HEK293T (cell line): ENCODE results near the gene DDX18.

Source experiments
- ARNT ChIP-seq: fragments of 450-650 bp; IDR thresholded peaks from 2 replicates; pipeline ENCODE4 v1.6.1; 2017; ENCODE audit warnings: mild to moderate bottlenecking
- BHLHE40 ChIP-seq: fragments of 450-650 bp; IDR thresholded peaks from 2 replicates; pipeline ENCODE4 v1.6.1; 2016; ENCODE audit warnings: mild to moderate bottlenecking, moderate library complexity, borderline replicate concordance
- CTBP1 ChIP-seq: fragments of 450-650 bp; IDR thresholded peaks from 2 replicates; pipeline ENCODE4 v1.6.1; 2016; ENCODE audit warnings: borderline replicate concordance
- FOXA1 ChIP-seq: fragments of 450-650 bp; IDR thresholded peaks from 2 replicates; pipeline ENCODE4 v1.6.1; 2016; ENCODE audit warnings: mild to moderate bottlenecking
- FOXK2 ChIP-seq: fragments of 450-650 bp; IDR thresholded peaks from 2 replicates; pipeline ENCODE4 v1.6.1; 2016; ENCODE audit warnings: mild to moderate bottlenecking
- HDGF ChIP-seq: fragments of 450-650 bp; IDR thresholded peaks from 2 replicates; pipeline ENCODE4 v1.6.1; 2017; ENCODE audit warnings: antibody characterized with exemption, borderline replicate concordance
- L3MBTL2 ChIP-seq: fragments of 450-650 bp; conservative IDR thresholded peaks from 2 replicates; pipeline ENCODE4 v1.6.1; 2016; ENCODE audit warnings: mild to moderate bottlenecking
- NFRKB ChIP-seq: fragments of 450-650 bp; IDR thresholded peaks from 2 replicates; pipeline ENCODE4 v1.6.1; 2016; ENCODE audit warnings: mild to moderate bottlenecking, moderate library complexity
- PKNOX1 ChIP-seq: fragments of 450-650 bp; IDR thresholded peaks from 2 replicates; pipeline ENCODE4 v1.6.1; 2016
- SP1 ChIP-seq: fragments of 450-650 bp; IDR thresholded peaks from 2 replicates; pipeline ENCODE4 v1.6.1; 2017
- SUZ12 ChIP-seq: fragments of 450-650 bp; IDR thresholded peaks from 2 replicates; pipeline ENCODE4 v1.6.1; 2016; ENCODE audit warnings: mild to moderate bottlenecking
- TARDBP ChIP-seq: fragments of 450-650 bp; IDR thresholded peaks from 2 replicates; pipeline ENCODE4 v1.6.1; 2016
- ZNF384 ChIP-seq: fragments of 450-650 bp; IDR thresholded peaks from 2 replicates; pipeline ENCODE4 v1.6.1; 2016

- TF ChIP-seq ARNT (no peak), SUZ12 (no peak), PKNOX1 (no peak), BHLHE40 (peak; percentile 52; the same call in 1 of the 2 replicates), NFRKB (no peak), CTBP1 (peak; percentile 47; the same call in 1 of the 2 replicates), FOXA1 (no peak), TARDBP (no peak; the same call in none of the 2 replicates), FOXK2 (no peak), ZNF384 (no peak), L3MBTL2 (peak; percentile 77), HDGF (no peak), SP1 (no peak)
These were observed at the start of gene DDX18 for GRCh38 chr2:117814417-117815264.
